Stimulated activated CD4-positive, alpha-beta T cell treated with anti-CD3 and anti-CD28 coated beads, TNF-alpha, amount 100 ng/mL, for 4 hours (primary cell): ENCODE measurements around the gene CPA5.

ENCODE experiments used
- DNase-seq, 3 experiments: peaks; one replicate each; pipeline ENCODE4 v3.0.0-alpha.2; 2020; ENCODE audit warnings: low read depth in 3 of 3

The CPA5 gene

DNA sequence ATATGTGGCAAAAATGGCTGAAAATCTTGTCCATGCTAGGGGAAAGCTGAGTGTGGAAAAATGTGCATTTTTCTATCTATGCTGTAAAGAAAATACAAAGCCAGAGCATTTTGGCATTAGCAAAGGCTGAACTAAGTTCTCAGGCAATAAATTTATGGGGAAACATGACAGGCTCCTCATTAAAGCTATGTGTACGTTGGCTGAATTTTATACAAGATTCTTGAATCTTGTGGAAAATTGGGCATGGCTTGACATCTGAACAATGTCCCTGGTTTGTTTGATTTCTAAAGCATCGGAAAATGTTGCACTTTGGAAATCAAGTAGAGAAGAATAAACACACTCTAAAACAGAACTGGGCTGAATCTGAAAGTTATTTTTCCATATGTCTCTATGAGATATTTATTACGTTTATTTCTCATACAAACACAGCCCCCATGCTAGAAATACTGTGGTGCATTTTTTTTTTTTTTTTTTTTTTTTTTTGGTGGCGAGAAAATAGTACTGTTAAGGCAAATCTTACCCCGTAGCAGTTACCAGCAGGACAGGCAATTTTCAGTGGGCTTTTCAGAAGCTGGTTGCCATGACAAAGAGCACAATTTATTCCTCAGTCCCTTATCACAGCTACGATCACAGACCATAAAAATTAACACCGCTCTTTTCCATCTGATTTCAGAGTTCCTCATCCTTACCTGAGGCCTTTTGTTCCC lies 52.6 kb downstream of the CPA5 start:
- DNase-seq = no peak

DNA sequence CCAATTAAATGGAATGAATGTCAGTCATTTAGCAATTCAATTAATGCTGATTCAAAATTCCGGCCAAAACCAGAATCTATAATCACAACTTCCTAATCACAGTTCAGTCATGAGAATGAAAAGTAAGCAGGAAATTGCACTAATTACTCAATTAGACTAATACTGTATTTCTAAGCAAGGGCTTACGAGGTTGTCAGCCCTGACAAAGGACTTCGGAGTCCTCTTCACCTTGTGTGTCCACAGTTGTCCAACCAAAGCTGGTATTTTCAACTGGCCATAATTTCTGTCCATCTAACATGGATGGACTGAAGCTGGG lies 53.1 kb downstream of the CPA5 start:
- DNase-seq = no peak

DNA sequence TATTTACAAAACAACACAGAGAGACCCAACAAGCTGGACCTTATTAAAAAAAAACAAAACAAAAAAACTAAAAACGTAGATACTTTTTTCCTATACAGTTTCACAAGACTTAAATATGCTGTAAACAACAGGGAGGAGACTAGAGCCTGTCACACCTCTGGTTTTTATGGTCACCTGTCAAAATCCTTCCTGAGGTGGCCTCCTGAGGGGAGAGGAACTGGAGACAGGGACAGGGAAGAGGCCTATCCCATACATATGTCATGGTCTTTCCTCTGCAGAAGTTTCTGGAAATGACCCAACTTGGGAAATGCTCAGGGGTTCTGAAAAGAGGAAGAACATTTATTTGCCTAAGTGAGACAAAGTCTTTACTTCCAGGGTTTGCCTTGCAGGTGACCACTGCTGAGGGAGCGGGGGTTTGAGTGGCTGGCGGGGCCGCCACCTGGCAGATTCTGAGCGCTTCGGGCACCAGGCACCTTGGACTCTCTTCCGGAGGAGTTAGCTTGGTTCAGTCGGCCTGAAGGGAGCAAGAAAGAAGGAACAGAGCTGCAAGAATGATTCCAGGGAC lies 54.0 kb downstream of the CPA5 start:
- no peak for DNase-seq

DNA sequence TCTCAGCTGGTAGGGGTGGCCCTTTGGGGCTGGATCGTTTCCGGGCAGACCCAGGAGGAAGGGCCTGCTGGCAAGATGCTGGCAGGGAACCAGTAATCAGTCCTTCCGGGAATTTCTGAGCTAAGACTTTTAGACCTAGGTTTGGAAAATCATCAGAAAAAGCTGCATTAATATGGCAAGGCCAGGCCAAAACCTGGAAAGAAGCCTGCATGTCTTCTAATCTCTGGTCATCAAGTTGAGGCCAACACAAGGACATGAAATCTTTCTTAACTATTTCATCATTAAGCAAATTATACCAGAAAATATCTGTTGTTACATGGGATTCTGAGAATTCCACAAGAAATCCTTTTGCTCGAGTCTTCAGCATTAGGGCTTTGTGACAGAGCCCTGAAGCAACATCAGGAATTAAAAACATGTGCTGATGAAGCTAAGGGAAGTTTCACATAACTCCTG lies 55.5 kb downstream of the CPA5 start:
- DNase-seq = no peak

DNA sequence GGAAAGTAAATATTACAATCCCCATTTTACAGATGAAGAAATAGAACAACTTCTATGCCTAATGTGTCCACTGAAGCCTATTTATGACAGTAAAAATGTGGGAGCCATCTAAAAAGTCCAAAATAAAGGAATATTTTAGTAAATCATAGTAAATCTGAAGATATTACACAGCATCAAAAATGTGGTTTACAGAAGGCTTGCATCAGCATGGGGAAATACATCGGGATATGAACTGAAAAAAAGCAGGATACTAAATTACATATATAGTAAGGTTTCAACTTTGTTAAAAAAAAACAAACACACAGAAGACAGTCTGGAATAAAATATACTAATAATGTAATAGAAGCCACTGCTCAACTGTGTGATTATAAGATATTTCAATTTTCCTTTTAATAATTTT lies 56.5 kb downstream of the CPA5 start:
- no peak for DNase-seq

DNA sequence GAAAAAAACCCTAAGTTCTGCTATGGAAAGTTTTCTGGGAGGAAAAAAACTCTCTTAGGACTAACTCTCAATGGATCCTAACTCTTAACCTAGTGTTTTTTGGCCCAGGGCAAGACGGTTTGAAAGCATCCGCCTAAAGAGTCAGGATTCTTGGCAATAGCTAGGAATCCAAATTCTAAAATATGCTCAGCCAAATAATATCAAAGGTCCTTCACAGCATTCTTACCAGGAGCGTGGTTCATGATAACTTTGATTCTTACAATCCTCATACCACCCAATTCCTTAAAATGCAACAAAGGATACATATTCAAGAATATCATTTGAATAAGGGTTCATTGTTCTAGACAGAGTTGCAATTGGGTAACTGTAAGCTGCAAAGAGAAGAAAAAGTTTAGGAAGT lies 57.0 kb downstream of the CPA5 start:
- DNase-seq = no peak

DNA sequence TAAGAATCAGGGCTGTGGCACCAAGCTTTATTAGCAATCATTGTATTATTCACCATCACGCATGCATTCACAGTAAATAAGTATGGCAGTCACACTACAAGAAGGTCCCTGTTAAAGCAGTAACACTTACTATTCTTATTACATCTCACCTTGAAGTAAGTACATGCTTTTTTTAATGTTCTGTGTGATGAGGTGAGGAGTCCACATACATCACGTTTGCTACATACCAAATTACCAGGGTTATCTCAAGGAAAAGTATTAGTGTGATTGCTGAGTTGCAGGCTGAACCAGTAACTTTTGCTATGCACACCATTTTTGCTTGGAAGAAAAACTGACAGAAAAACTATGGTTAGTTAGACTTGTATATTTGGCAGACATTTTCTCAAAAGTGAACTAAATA lies 60.4 kb downstream of the CPA5 start:
- DNase-seq = no peak

DNA sequence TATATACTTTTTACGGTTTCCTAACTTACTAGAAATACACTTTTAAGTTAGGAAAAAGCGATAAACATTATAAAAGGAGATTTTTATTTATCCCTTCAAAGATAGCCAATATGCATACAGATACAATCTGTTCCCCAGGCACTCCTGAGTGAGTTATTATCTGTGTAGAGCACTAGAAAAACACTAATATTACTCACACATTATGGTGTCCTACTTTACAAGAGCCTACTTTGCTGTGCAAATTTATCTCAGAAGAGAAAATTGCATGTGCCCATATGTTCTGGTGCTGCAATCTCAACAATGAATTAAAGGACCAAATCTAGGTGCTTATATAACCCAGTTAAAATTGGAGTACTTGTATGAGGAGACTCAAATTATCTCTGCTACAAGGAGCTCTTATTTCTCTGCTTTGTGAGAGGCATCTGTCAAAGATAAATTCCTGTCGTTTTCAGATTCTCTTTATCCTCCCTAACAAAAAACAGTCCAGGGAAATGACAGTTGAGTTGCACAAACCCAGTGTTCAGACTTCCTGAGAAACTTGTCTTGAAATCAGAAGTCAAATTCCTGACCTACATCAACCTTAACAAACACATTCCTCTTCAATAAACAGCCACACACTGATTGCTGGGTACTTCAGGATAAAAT lies 64.6 kb downstream of the CPA5 start:
- no peak for DNase-seq

DNA sequence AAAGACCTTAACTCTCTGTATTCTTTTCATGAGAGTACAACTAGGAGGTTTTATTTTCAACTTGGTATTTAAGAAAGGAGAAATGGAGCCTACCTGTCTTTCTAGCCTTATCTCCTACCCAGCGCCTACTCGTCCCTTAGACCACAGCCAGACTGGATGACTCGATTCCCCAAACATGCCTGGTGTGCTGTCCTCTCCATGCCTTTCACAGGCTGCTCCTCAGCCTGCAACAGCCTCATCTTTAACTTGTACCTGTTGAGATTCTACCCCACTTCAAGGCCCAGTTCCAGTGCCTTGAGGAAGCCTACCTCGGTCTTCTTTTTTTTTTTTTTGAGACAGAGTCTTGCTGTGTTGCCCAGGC lies 65.1 kb downstream of the CPA5 start:
- no peak for DNase-seq

DNA sequence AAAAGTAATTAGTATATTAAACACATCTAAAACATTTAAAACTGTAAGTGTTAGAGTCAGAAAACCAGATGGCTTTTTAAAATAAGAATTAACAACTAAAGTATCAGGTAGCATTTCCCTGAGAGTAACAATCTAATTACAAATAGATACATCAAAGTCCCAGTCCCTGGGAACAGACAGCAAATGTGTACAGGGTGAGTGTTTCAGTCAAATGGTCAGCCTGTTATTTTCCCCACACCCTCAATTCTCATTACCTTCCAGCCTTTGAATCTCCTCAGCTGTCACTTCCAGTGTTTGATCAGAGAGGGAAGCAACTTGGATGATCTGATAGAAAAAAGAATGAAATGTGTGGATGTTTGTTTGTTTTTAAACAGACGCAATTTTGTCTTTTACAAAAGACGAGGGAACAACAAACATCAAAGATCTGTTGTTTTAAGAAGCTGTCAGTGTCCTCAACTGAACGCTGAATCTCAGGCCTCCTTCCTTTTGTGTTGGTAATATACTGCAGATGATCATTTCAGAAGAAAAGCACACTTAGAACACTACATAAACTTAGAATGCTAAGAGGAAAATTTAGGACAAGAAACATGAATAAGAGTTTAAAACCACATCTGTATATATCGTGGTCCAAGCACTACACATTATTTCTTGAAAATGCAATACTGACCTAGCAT lies 66.4 kb downstream of the CPA5 start:
- DNase-seq = no peak

DNA sequence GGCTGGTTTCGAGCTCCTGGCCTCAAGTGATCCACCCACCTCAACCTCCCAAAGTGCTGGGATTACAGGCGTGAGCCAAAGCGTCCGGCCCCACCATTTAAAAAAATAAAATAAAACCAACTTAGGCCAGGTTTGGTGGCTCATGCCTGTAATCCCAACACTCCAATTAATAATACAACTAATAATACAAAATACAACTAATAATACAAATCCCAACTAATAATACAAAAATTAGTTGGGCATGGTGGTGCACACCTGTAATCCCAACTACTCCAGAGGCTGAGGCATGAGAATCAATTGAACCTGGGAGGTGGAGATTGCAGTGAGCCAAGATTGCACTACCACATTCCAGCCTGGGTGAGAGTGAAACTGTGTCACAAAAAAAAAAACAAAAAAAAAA lies 68.6 kb downstream of the CPA5 start:
- no peak for DNase-seq

DNA sequence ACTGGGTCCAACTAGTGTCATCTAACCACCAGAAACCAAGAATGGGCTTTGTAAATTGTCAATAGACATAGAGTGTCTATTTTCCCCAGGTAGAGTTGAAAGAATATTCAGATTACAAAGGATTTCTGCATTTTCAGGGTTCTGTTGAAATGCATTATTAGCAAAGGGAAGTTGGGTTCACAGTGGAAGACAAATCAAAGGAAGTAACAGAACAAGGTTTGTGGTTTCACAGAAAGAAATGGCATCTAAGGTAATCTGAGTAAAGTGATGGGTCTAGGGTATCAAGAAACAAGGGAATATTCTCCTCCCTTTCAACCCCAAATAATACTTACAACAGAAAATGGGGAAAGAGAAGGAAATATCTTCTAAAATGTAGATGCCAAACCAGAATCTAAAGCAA lies 70.4 kb downstream of the CPA5 start:
- DNase-seq = no peak

DNA sequence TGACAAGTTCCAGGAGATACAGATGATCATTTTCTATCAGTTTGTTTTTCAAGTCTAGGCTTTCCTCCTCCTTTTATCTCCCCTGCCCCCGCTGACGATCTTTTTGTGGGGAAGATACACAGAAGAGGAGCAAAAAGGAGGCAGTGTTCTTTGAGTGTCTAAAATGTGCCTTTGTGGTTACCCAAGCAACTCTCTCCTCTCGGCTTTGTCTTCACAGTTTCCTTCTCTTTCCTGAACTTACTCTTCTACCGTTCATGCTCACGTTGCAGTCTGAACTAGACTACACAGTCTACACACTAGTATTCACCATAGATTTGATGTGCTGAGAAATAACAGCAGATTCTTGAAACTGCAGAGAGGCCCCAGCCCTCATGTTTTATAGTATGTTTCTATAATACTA lies 72.6 kb downstream of the CPA5 start:
- DNase-seq = no peak

DNA sequence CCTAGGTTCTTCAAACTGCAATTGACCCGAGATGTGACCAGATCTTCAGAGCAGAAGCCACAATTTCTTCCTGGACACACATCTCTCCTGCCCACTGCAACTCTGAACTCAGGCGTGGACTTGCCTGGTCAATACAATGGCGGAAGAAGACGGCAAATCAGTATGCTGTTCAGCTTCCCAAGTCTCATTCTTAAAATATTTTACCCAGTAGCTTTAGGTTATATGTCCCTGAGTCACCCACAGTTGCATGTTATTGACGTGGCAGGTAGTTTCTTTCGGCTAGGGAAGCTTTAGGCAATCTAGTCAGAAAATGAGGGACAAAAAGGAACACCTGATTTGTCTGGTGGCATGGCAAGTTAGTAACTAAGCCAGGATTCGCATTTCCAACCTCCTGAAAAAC lies 73.7 kb downstream of the CPA5 start:
- no peak for DNase-seq
